ENCODE data around the gene CNNM1. TPM values are rescaled to one million over a fixed set of nuclear protein-coding genes. Genes with fewer than 3 reads are reported as not detected.

Gene CNNM1
- total RNA-seq, 1 experiment from 2014 or later: not detected

- BruUV-seq (replicated peaks): no TSS peak
- no peak for DNase-seq
- no peaks in the 10 kb centered on the region for H3F3A ChIP-seq (ENCODE audit: insufficient read depth, low read depth)
- no peak overlapping the region for H3K27ac ChIP-seq
- ChIA-PET CTCF (no interaction called here), POLR2A (ENCODE audit: unreplicated experiment) (no interaction called here)
- H3K4me3 ChIP-seq: no peak overlapping the region
- intact Hi-C loops (cut with micrococcal nuclease; ENCODE audit: unreplicated experiment): no loop called here
- H3K9me2 ChIP-seq (ENCODE audit: insufficient read depth): no peaks in the 10 kb centered on the region
- H2AFZ ChIP-seq: no peak overlapping the region
- no peaks in the 10 kb centered on the region for H3K79me2 ChIP-seq (ENCODE audit: low read depth)
- no peaks in the 10 kb centered on the region for H4K20me1 ChIP-seq (ENCODE audit: insufficient read depth)
- no peaks in the 10 kb centered on the region for H3K36me3 ChIP-seq (ENCODE audit: low read depth)
- no peaks in the 10 kb centered on the region for H3K4me1 ChIP-seq (replicated peaks; ENCODE audit: insufficient read depth)
- peaks cover 19% of the 10 kb centered on the region for H3K27me3 ChIP-seq (ENCODE audit: insufficient read depth, low read depth)
- H3K4me2 ChIP-seq: no peak overlapping the region
- H3K9me3 ChIP-seq (ENCODE audit: insufficient read depth, low read depth): no peaks in the 10 kb centered on the region
- no peak for TF ChIP-seq EZH2 (IDR thresholded peaks at IDR 0.05; ENCODE audit: low read depth)
- no peak for TF ChIP-seq CTCF (conservative IDR thresholded peaks at IDR 0.05)
These were observed 28.5 kb downstream of the CNNM1 start for GRCh38 chr10:99357691-99358090.

- H3F3A ChIP-seq (ENCODE audit: insufficient read depth, low read depth): no peaks in the 10 kb centered on the region
- POLR2A ChIA-PET (ENCODE audit: unreplicated experiment): no interaction called here
- no peak for DNase-seq
These were observed 28.9 kb downstream of the CNNM1 start for GRCh38 chr10:99358101-99358500.

GRCh38 chr10:99360934-99361333, 31.8 kb downstream of the CNNM1 start:
- H3K4me2 ChIP-seq: no peak overlapping the region
- intact Hi-C loops (cut with micrococcal nuclease; ENCODE audit: unreplicated experiment): no loop called here
- no peaks in the 10 kb centered on the region for H3K79me2 ChIP-seq (ENCODE audit: low read depth)
- no peak overlapping the region for H2AFZ ChIP-seq
- DNase-seq: no peak
- CTCF ChIA-PET: interaction anchor here (0.6 kb wide), 1 partner anchor 849 kb away, joined by 3 read pairs; no protein-coding TSS in a partner anchor
- H3F3A ChIP-seq (ENCODE audit: insufficient read depth, low read depth): no peaks in the 10 kb centered on the region
- TF ChIP-seq CTCF (conservative IDR thresholded peaks at IDR 0.05) (no peak), EZH2 (IDR thresholded peaks at IDR 0.05; ENCODE audit: low read depth) (no peak)
- H3K27ac ChIP-seq: no peak overlapping the region
- H3K27me3 ChIP-seq (ENCODE audit: insufficient read depth, low read depth): peaks cover 8% of the 10 kb centered on the region; the same call in 1 of the 2 replicates
- no peaks in the 10 kb centered on the region for H4K20me1 ChIP-seq (ENCODE audit: insufficient read depth)
- POLR2A ChIA-PET (ENCODE audit: unreplicated experiment): no interaction called here
- H3K36me3 ChIP-seq (ENCODE audit: low read depth): no peaks in the 10 kb centered on the region
- no peak overlapping the region for H3K4me3 ChIP-seq
- H3K4me1 ChIP-seq (replicated peaks; ENCODE audit: insufficient read depth): no peaks in the 10 kb centered on the region
- no peaks in the 10 kb centered on the region for H3K9me2 ChIP-seq (ENCODE audit: insufficient read depth)
- H3K9me3 ChIP-seq (ENCODE audit: insufficient read depth, low read depth): no peaks in the 10 kb centered on the region
- no TSS peak for BruUV-seq (replicated peaks)

More at GRCh38 chr10:99358101-99358500, 28.9 kb downstream of the CNNM1 start:
- CTCF ChIA-PET: no interaction called here
- no peak overlapping the region for H3K27ac ChIP-seq
- no peaks in the 10 kb centered on the region for H3K9me2 ChIP-seq (ENCODE audit: insufficient read depth)
- H3K4me3 ChIP-seq: no peak overlapping the region
- peaks cover 16% of the 10 kb centered on the region for H3K27me3 ChIP-seq (ENCODE audit: insufficient read depth, low read depth)
- no TSS peak for BruUV-seq (replicated peaks)
- H3K79me2 ChIP-seq (ENCODE audit: low read depth): no peaks in the 10 kb centered on the region
- H2AFZ ChIP-seq: no peak overlapping the region
- H4K20me1 ChIP-seq (ENCODE audit: insufficient read depth): no peaks in the 10 kb centered on the region
- intact Hi-C loops (cut with micrococcal nuclease; ENCODE audit: unreplicated experiment): no loop called here
- TF ChIP-seq CTCF (conservative IDR thresholded peaks at IDR 0.05): no peak
- TF ChIP-seq EZH2 (IDR thresholded peaks at IDR 0.05; ENCODE audit: low read depth): no peak
- H3K4me1 ChIP-seq (replicated peaks; ENCODE audit: insufficient read depth): no peaks in the 10 kb centered on the region
- H3K9me3 ChIP-seq (ENCODE audit: insufficient read depth, low read depth): no peaks in the 10 kb centered on the region
- H3K4me2 ChIP-seq: no peak overlapping the region
- no peaks in the 10 kb centered on the region for H3K36me3 ChIP-seq (ENCODE audit: low read depth)
